Measurements from ENCODE around the gene P2RX4. TPM values are rescaled to one million over a fixed set of nuclear protein-coding genes. Genes with fewer than 3 reads are reported as not detected.

The P2RX4 gene
- total and polyA plus RNA-seq, 2 of the 13 experiments (the other 11 are each of a cell fraction or from before 2014, with no cell fraction given) = 13.8 to 30.8 TPM

DNA sequence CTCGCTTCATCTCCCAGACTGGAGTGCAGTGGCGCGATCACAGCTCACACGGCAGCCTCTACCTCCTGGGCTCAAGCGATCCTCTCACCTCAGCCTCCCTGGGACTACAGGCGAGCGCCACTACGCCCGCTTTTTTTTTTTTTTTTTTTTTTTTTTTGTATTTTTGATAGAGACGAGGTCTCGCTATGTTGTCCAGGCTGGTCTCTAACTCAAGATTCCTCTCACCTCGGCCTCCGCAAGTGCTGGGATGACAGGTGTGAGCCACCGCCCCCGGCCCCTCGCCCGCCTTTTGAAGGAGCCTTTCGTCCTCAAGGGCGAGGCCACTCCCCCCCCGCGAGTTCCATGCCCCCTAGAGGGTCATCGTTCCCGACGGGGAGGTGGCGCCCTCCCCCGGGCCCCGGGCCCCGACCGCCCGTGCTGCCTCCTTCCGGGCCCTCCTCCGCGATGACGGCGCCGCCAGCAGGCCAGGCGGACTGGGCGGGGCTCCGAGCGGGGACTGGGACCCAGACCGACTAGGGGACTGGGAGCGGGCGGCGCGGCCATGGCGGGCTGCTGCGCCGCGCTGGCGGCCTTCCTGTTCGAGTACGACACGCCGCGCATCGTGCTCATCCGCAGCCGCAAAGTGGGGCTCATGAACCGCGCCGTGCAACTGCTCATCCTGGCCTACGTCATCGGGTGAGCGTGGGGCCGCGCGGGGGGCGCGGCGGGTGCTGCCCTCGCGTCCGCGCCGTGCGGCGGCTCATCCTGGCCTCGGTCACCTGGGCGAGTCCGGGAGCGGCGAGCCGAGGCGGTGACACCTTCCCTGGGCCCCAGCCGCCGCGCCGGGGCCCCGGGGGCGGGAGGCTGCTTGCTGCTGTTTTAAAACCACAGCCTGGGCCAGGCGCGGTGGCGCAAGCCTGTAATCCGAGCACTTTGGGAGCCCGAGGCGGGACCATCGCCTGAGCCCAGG lies at the start of gene P2RX4 (continued):
- TF ChIP-seq SNAPC2 (CRISPR knock-in tag; IDR thresholded peaks at IDR 0.05) (no peak; the same call in 1 of the 2 replicates), ZEB1 (IDR thresholded peaks at IDR 0.05; ENCODE audit: insufficient replicate concordance, low read depth) (no peak), FOXA1 (IDR thresholded peaks at IDR 0.05) (no peak), FOXA1 (CRISPR knock-in tag; IDR thresholded peaks at IDR 0.05) (0 out of 2 replicates have a peak, but pooled peaks have one; percentile 2), DZIP1 (CRISPR knock-in tag; IDR thresholded peaks at IDR 0.05) (0 out of 2 replicates have a peak, but pooled peaks have one; percentile 27), HOXA5 (CRISPR knock-in tag; IDR thresholded peaks at IDR 0.05) (no peak), FIP1L1 (IDR thresholded peaks at IDR 0.05; ENCODE audit: borderline replicate concordance, insufficient read depth, low read depth, low read length) (no peak), ZSCAN29 (CRISPR knock-in tag; conservative IDR thresholded peaks at IDR 0.05) (no peak), ZNF30 (CRISPR knock-in tag; IDR thresholded peaks at IDR 0.05) (0 out of 2 replicates have a peak, but pooled peaks have one; percentile 29), CC2D1A (CRISPR knock-in tag; IDR thresholded peaks at IDR 0.05) (no peak), SSRP1 (CRISPR knock-in tag; IDR thresholded peaks at IDR 0.05) (no peak), ZNF563 (CRISPR knock-in tag; IDR thresholded peaks at IDR 0.05) (peak; percentile 98), ZNF879 (CRISPR knock-in tag; IDR thresholded peaks at IDR 0.05) (no peak), ZNF784 (CRISPR knock-in tag; IDR thresholded peaks at IDR 0.05; ENCODE audit: borderline replicate concordance) (no peak), ZNF792 (CRISPR knock-in tag; IDR thresholded peaks at IDR 0.05) (no peak), MAZ (IDR thresholded peaks at IDR 0.05; ENCODE audit: borderline replicate concordance, low read depth, low read length) (peak; percentile 42; the same call in 1 of the 2 replicates), MAZ (CRISPR knock-in tag; IDR thresholded peaks at IDR 0.05; ENCODE audit: low read depth) (peak; percentile 96), ZFP36L2 (CRISPR knock-in tag; IDR thresholded peaks at IDR 0.05) (no peak), ZNF432 (CRISPR knock-in tag; IDR thresholded peaks at IDR 0.05; ENCODE audit: borderline replicate concordance) (no peak), ZNF672 (CRISPR knock-in tag; IDR thresholded peaks at IDR 0.05) (0 out of 2 replicates have a peak, but pooled peaks have one; percentile 25), GABPA (IDR thresholded peaks at IDR 0.05; ENCODE audit: low read depth, low read length) (no peak), GABPA (CRISPR knock-in tag; IDR thresholded peaks at IDR 0.05; ENCODE audit: low read depth) (no peak)
- TF ChIP-seq, protein P1, sequence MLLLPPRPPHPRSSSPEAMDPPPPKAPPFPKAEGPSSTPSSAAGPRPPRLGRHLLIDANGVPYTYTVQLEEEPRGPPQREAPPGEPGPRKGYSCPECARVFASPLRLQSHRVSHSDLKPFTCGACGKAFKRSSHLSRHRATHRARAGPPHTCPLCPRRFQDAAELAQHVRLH (CRISPR knock-in tag; IDR thresholded peaks at IDR 0.05; ENCODE audit: borderline replicate concordance, low read depth) = peak; percentile 58; the same call in 1 of the 2 replicates
- TF ChIP-seq, protein P2, sequence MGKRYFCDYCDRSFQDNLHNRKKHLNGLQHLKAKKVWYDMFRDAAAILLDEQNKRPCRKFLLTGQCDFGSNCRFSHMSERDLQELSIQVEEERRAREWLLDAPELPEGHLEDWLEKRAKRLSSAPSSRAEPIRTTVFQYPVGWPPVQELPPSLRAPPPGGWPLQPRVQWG (CRISPR knock-in tag; IDR thresholded peaks at IDR 0.05; ENCODE audit: borderline replicate concordance, low read depth) = no peak
- TF ChIP-seq, protein P3, sequence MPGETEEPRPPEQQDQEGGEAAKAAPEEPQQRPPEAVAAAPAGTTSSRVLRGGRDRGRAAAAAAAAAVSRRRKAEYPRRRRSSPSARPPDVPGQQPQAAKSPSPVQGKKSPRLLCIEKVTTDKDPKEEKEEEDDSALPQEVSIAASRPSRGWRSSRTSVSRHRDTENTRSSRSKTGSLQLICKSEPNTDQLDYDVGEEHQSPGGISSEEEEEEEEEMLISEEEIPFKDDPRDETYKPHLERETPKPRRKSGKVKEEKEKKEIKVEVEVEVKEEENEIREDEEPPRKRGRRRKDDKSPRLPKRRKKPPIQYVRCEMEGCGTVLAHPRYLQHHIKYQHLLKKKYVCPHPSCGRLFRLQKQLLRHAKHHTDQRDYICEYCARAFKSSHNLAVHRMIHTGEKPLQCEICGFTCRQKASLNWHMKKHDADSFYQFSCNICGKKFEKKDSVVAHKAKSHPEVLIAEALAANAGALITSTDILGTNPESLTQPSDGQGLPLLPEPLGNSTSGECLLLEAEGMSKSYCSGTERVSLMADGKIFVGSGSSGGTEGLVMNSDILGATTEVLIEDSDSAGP (CRISPR knock-in tag; IDR thresholded peaks at IDR 0.05; ENCODE audit: borderline replicate concordance) = peak; percentile 71; the same call in 1 of the 2 replicates
